ENCODE measurements around the gene ETV3. TPM values are rescaled to one million over a fixed set of nuclear protein-coding genes. Genes with fewer than 3 reads are reported as not detected.
A peak's percentile ranks its signal among the peaks of the same experiment; 100 is the strongest.

Gene ETV3
- total RNA-seq, 6 experiments from 2014 or later, result 4.9 to 7.8 (median 6.5) TPM

DNA sequence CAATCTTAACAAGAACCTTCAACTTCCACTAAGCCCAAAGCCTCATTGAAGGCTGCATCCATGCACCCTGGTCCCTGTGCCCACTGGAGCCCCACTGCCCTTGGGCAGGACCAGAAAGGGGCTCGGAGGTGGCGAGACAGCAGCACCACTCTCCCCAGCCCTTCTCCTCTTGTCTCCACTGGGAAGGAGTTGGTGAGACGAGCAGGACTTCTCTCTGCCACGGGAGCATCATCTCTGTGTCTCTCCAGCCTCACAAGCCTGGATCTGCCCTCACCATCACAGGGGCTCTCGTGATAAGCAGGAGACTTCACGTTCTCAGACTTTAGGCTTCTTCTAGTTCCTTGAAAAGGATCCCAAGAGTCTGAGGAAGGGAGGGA lies 31.4 kb downstream of the ETV3 start:
- H3K4me1 ChIP-seq, result no peaks in the 10 kb centered on the region
- H3K4me3 ChIP-seq, result no peak overlapping the region
- DNase-seq (no peak), ATAC-seq (no peak)
- WGBS (ENCODE audit: insufficient coverage, low coverage, low lambda C conversion rate, missing lambda C conversion rate), result no CpG with 5 or more reads among the region's 6 CpGs
- no peaks in the 10 kb centered on the region for H3K36me3 ChIP-seq
- H3K27ac ChIP-seq, result no peak overlapping the region
- H3K27me3 ChIP-seq, result peaks cover 0 to 14% of the 10 kb centered on the region in 2 donors
- intact Hi-C loops (cut with DNase I), result no loop called here
- TF ChIP-seq POLR2A (IDR thresholded peaks at IDR 0.05), result no peak
- TF ChIP-seq, protein P1, sequence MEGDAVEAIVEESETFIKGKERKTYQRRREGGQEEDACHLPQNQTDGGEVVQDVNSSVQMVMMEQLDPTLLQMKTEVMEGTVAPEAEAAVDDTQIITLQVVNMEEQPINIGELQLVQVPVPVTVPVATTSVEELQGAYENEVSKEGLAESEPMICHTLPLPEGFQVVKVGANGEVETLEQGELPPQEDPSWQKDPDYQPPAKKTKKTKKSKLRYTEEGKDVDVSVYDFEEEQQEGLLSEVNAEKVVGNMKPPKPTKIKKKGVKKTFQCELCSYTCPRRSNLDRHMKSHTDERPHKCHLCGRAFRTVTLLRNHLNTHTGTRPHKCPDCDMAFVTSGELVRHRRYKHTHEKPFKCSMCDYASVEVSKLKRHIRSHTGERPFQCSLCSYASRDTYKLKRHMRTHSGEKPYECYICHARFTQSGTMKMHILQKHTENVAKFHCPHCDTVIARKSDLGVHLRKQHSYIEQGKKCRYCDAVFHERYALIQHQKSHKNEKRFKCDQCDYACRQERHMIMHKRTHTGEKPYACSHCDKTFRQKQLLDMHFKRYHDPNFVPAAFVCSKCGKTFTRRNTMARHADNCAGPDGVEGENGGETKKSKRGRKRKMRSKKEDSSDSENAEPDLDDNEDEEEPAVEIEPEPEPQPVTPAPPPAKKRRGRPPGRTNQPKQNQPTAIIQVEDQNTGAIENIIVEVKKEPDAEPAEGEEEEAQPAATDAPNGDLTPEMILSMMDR (IDR thresholded peaks at IDR 0.05), result no peak
- no peaks in the 10 kb centered on the region for H3K9me3 ChIP-seq

- TF ChIP-seq, protein P1 (IDR thresholded peaks at IDR 0.05), result no peak
- TF ChIP-seq POLR2A (IDR thresholded peaks at IDR 0.05), result no peak
Measured at GRCh38 chr1:157105988-157106812, 32.0 kb downstream of the ETV3 start.

GRCh38 chr1:157105298-157105987 lies 32.8 kb downstream of the ETV3 start:
- intact Hi-C loops (cut with DNase I), result no loop called here
- DNase-seq (peak in 1 of 3 donors; percentile 25), ATAC-seq (no peak)
- WGBS (ENCODE audit: insufficient coverage, low coverage, low lambda C conversion rate, missing lambda C conversion rate), result 60% methylated on average over 12 of the region's 14 CpGs
- no peak overlapping the region for H3K27ac ChIP-seq
- H3K4me1 ChIP-seq, result no peaks in the 10 kb centered on the region
- TF ChIP-seq, protein P1 (IDR thresholded peaks at IDR 0.05), result no peak
- TF ChIP-seq POLR2A (IDR thresholded peaks at IDR 0.05), result no peak
- peaks cover 0 to 14% of the 10 kb centered on the region in 2 donors for H3K27me3 ChIP-seq
- no peak overlapping the region for H3K4me3 ChIP-seq
- H3K9me3 ChIP-seq, result no peaks in the 10 kb centered on the region
- H3K36me3 ChIP-seq, result no peaks in the 10 kb centered on the region

More at GRCh38 chr1:157105988-157106812, 32.0 kb downstream of the ETV3 start:
- H3K4me3 ChIP-seq, result no peak overlapping the region
- intact Hi-C loops (cut with DNase I), result no loop called here
- H3K36me3 ChIP-seq, result no peaks in the 10 kb centered on the region
- H3K27ac ChIP-seq, result no peak overlapping the region
- DNase-seq (peak in 1 of 3 donors; percentile 54), ATAC-seq (peak; percentile 52 to 82 (median 68))
- WGBS (ENCODE audit: insufficient coverage, low coverage, low lambda C conversion rate, missing lambda C conversion rate), result 27% methylated on average over 5 of the region's 6 CpGs
- peaks cover 0 to 14% of the 10 kb centered on the region in 2 donors for H3K27me3 ChIP-seq
- no peaks in the 10 kb centered on the region for H3K9me3 ChIP-seq
- H3K4me1 ChIP-seq, result no peaks in the 10 kb centered on the region

DNA sequence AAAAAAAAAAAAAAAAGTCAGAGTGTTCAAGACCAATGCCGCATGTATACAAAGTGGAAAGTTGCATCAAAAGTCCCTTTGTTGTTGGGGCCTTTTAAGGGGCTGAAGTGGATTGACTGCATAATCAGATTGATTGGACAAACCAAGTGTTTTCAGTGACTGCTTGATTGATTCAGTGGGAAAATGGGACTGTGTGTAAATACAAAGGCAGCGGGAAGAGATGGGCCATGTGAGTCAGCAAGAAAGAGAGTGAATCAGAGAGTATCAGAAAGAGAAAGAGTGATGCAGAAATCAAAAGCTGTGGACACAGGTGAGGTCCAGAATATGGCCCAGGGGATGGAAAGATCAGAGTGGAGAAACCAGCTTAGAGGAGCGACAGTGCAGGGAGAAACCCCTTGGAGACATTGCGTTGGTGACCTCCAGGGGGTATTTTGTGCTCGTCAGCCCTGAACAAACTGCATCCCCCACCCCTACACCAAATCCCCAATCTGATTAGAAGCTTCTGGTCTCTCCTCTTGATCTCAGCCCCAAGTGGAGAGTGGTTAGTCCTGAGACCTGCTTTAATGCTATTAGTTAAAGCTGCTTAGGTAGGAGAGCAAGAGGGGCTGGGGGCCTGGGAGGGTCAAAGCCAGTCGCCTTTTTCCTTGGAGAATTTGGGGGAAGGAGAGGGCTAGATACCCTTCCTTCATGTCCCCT lies 33.4 kb downstream of the ETV3 start:
- intact Hi-C loops (cut with DNase I), result no loop called here
- WGBS (ENCODE audit: insufficient coverage, low coverage, low lambda C conversion rate, missing lambda C conversion rate), result 42% methylated on average over 4 of the region's 6 CpGs
- Histone ChIP-seq H3K9me3 (no peaks in the 10 kb centered on the region), H3K4me3 (no peak overlapping the region), H3K27me3 (peaks cover 0 to 14% of the 10 kb centered on the region in 2 donors), H3K36me3 (no peaks in the 10 kb centered on the region), H3K4me1 (no peaks in the 10 kb centered on the region), H3K27ac (no peak overlapping the region)
- DNase-seq (no peak), ATAC-seq (no peak)
- TF ChIP-seq, protein P1 (IDR thresholded peaks at IDR 0.05), result no peak
- no peak for TF ChIP-seq POLR2A (IDR thresholded peaks at IDR 0.05)
